Heart left ventricle (tissue), 13 donors: ENCODE measurements around the gene CHMP3.

Source experiments
- CTCF ChIP-seq, 12 donors: fragments of 200-600 bp; sonication (generic) in 4 of 12; IDR thresholded peaks; one replicate each; pipeline versions ENCODE4 v1.5.0 to v1.8.0; 2018 to 2022; ENCODE audit warnings: antibody characterized with exemption in 12 of 12, mild to moderate bottlenecking in 5 of 12
- POLR2A ChIP-seq, 2 donors: fragments of 450-650 bp; IDR thresholded peaks; one replicate each; pipeline ENCODE4 v1.6.1; 2017; ENCODE audit warnings: antibody characterized with exemption in 2 of 2, mild to moderate bottlenecking in 2 of 2, moderate library complexity in 2 of 2
- donor health status: ischemic (EF 13 %, LVEDD 7.1; RV severe dilation, severe dysfunction).
- donor health status: DM: no; HTN: yes; CAD: no.
- donor health status: DM: no; HTN: no; CAD: no.
- donor health status: ischemic (EF 25% LVEDD 6.9; RV normal size, moderate dysfunction).
- donor health status: ischemic (EF 25% LVEDD 5.7; RV mildly dilated, moderate dysfunction).
- donor health status: ischemic (EF 35%, LVEDD 5.7; RV mildly dilated, moderate dysfunction).
- donor health status: nonischemic (EF 11% LVEDD 7.7; RV severe dilation, severe dysfunction).
- donor health status: DM: yes; HTN: yes; CAD: no.
- donor health status: PGD.
- donor health status: ischemic (EF 29% LVEDD 5.4; RV normal size, mild dysfunction).
- donor health status: nonischemic (EF 23%, LVEDD 6.1; RV moderate dilation, normal function).

- no peak for TF ChIP-seq CTCF (IDR thresholded peaks at IDR 0.05)
- no peak for TF ChIP-seq POLR2A (IDR thresholded peaks at IDR 0.05)
Observed at GRCh38 chr2:86563650-86564061, 413 bp upstream of the CHMP3 start.
